ENCODE data around the gene EMC8. TPM values are rescaled to one million over a fixed set of nuclear protein-coding genes. Genes with fewer than 3 reads are reported as not detected.

Gene EMC8
- total and polyA plus RNA-seq, 2 experiments from 2014 or later: 51.1 to 69.4 TPM

GRCh38 chr16:85793662-85794298 is 5.6 kb downstream of the EMC8 start:
- no peak overlapping the region for H3K4me2 ChIP-seq
- Mint-ChIP-seq H3K36me3 (ENCODE audit: low read depth) (peaks cover 73% of the 10 kb centered on the region), H3K27ac (no peak overlapping the region), H3K4me1 (peaks cover 12% of the 10 kb centered on the region), H3K4me3 (no peak overlapping the region), H3K27me3 (ENCODE audit: insufficient read depth, low read depth, poor library complexity) (peaks cover 7% of the 10 kb centered on the region), H3K9me3 (peaks cover 2% of the 10 kb centered on the region; the same call in 1 of the 3 replicates)
- H3K4me3 ChIP-seq: no peak overlapping the region
- peaks cover 55% of the 10 kb centered on the region for H4K20me1 ChIP-seq (replicated peaks; ENCODE audit: insufficient read depth)
- no peak for TF ChIP-seq ZNF114 (CRISPR knock-in tag; IDR thresholded peaks at IDR 0.05)
- no peak for TF ChIP-seq NANOG (IDR thresholded peaks at IDR 0.05; ENCODE audit: borderline replicate concordance)
- no peak for TF ChIP-seq POLR2AphosphoS5 (IDR thresholded peaks at IDR 0.05; ENCODE audit: low read depth)
- no peak for TF ChIP-seq ETS1 (IDR thresholded peaks at IDR 0.05)
- TF ChIP-seq EZH2 (IDR thresholded peaks at IDR 0.05; ENCODE audit: low read depth, unreplicated experiment): no peak
- no peak for TF ChIP-seq CTCF (conservative IDR thresholded peaks at IDR 0.05; ENCODE audit: low read depth in 2 of 2)
- no peak for TF ChIP-seq REST (IDR thresholded peaks at IDR 0.05; ENCODE audit: unreplicated experiment)
- TF ChIP-seq EZH2phosphoT487 (IDR thresholded peaks at IDR 0.05; ENCODE audit: unreplicated experiment): no peak
- no peak for TF ChIP-seq ZNF331 (CRISPR knock-in tag; IDR thresholded peaks at IDR 0.05; ENCODE audit: low read depth)
- TF ChIP-seq CREB1 (CRISPR knock-in tag; IDR thresholded peaks at IDR 0.05; ENCODE audit: low read depth): no peak
- no peak for TF ChIP-seq JUNB (IDR thresholded peaks at IDR 0.05; ENCODE audit: unreplicated experiment)
- no peak for TF ChIP-seq ZNF462 (CRISPR knock-in tag; IDR thresholded peaks at IDR 0.05)
- TF ChIP-seq STAT1 (IDR thresholded peaks at IDR 0.05; ENCODE audit: unreplicated experiment): no peak
- H2AFZ ChIP-seq: no peak overlapping the region
- 0 out of 2 replicates have a peak, but pooled peaks cover 9% of the 10 kb centered on the region for H3K36me3 ChIP-seq (ENCODE audit: insufficient read depth)
- DNase-seq (ENCODE audit: low spot score) (no peak), ATAC-seq (no peak)
- H3K79me2 ChIP-seq (replicated peaks; ENCODE audit: insufficient read depth): peaks cover 100% of the 10 kb centered on the region
- H3K9me2 ChIP-seq (ENCODE audit: insufficient read depth): no peaks in the 10 kb centered on the region
- no peak overlapping the region for H3K27ac ChIP-seq (ENCODE audit: low read depth)
- H3F3A ChIP-seq (replicated peaks; ENCODE audit: low read depth): no peaks in the 10 kb centered on the region
- H3K27me3 ChIP-seq (ENCODE audit: insufficient read depth): no peaks in the 10 kb centered on the region
- H3K4me1 ChIP-seq (ENCODE audit: insufficient read depth): no peaks in the 10 kb centered on the region; the same call in 1 of the 2 replicates

Measured in GM23338 (cell line).